HG03159 (cell line): Measurements from ENCODE around the gene FIS1.
"Not testable (repeated sequence)": the region's sequence is repeated elsewhere in the genome, so short reads cannot be mapped to it uniquely, and the experiment has no call there.

Source experiments
- ATAC-seq: cut with Tn5 transposase; IDR thresholded peaks from one replicate; pipeline ENCODE4 v1.9.1; 2021; ENCODE audit warnings: mild to moderate bottlenecking, moderate library complexity; ENCODE audit not compliant: unreplicated experiment

FIS1 gene

GRCh38 chr7:101244375-101245146, at the start of gene FIS1:
Gene FIS1 (minus strand): TSS chr7:101245081. CDS start chr7:101245004, 77 bp downstream.
- ATAC-seq, result peak; percentile 93

- ATAC-seq, result no peak
Measured at GRCh38 chr7:101294039-101294831, 49.4 kb upstream of the FIS1 start.

DNA sequence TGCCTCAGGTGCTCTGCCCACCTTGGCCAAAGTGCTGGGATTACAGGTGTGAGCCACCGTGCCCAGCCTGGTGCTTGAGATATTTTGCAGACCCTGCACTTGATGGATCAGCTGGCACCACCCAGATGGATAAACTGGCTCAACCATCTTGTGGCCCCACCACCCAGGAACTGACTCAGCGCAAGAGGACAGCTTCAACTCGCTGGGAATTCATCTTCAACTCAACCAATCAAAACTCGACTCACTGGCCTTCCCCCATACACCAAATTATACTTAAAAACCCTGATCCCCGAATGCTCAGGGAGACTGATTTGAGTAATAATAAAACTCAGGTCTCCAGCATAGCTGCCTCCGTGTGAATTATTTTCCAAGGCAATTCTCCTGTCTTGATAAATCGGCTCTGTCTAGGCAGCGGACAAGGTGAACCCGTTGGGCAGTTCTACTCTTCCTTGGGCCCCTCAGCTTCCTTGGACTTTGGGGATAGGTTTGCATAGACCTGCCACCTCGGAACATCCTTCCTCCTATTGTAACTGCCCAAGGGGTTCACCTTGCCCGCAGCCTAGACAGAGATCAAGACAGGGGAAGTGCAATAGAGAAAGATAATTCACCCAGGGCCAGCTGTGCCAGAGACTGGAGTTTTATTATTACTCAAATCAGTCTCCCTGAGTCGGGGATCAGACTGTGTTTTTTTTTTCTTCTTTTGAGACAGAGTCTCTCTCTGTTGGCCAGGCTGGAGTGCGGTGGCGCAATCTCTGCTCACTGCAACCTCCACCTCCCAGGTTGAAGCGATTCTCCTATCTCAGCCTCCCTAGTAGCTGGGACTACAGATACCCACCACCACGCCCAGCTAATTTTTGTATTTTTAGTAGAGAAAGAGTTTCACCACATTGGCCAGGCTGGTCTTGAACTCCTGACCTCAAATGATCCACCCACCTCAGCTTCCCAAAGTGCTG, 48.5 kb upstream of the FIS1 start:
- ATAC-seq, result not testable (repeated sequence)

DNA sequence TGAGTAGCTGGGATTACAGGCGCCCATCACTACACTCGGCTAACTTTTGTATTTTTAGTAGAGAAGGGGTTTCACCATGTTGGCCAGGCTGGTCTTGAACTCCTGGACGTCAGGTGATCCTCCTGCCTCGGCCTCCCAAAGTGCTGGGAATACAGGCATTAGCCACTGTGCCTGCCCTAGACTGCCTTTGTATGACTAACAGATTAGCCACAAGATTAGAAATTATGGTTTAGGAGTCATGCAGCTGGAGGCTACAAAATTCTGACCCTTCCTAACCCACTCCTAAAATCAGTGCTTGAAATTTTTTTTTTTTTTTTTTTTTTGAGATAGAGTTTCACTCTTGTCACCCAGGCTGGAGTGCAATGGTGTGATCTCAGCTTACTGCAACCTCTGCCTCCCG, 47.7 kb upstream of the FIS1 start:
- not testable (repeated sequence) for ATAC-seq

DNA sequence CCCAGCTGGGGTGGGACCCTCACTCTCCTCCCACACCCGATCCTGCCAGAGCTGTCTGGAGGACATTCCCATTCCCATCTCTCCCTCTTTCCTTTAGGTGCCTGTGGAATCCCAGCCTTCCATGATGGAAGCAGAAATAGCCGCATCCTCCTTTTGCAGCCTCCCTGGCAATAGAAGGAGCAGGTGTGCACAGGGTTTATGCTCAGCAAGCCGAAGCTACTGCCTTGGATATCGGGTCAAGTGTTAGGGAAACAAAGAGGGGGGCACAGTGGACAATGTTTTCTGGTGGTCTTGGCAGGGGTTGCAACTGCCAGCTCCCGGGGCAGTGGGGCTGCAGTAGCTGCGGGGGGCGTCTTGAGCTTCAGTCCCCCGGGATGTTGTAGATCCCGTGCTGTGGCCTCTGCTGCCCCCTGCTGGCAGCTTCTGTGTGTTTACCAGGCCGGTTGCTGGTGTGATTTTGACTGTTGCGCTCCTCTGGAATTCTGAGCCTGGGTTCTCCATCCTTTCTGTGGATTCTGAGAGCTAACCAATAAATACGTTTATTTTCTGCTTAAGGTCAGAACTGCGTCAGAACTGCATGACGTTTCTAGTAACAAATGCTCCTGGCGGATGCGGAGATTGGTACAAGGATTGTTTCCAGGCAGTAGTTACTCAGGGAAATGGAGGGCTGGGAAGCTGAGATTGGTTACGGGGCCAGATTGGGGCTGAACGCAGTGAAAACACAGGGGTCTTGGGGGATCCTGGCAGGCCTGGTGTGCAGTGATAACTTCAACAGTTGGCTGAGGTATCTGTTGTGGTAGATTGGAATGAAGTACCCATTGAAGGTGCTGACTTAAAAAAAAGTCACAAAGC, 45.5 kb upstream of the FIS1 start:
- ATAC-seq, result not testable (repeated sequence)

DNA sequence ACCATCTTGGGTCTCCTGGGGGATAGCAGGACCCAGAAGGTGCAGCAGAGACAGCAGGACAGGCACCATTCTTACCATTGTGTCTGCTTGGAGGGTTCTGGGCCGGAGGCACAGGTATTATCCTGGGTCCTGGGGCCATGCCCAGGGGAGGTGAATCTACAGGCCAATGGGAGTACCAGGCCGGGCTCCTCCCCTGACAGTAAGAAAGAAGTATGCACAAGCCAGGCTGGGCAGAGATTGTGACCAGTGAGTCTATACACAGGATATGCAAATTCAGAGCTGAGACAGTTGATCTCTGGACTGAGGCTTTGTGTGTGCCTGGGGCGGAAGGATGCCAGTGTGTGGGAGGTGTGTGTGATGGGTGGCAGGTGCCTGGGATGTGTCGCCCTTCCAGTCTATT, 44.8 kb upstream of the FIS1 start:
- not testable (repeated sequence) for ATAC-seq

DNA sequence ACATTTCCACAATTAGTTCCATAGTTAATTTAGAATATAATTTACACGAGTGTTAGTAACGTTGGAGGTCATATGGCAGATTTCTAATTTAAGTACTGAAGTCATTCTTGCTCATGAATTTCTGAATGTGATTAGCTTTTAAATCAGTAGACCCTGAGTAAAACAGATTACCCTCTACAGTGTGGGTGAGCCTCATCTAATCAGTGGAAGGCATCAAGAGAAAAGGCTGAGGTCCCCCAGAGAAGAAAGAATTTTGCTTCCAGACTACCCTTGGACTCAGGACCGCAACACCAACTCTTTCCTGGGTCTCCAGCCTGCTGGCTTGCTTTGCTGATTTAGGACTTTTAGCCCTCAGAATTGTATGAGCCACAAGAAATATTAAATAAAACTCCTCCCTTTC, 43.6 kb upstream of the FIS1 start:
- no peak for ATAC-seq

DNA sequence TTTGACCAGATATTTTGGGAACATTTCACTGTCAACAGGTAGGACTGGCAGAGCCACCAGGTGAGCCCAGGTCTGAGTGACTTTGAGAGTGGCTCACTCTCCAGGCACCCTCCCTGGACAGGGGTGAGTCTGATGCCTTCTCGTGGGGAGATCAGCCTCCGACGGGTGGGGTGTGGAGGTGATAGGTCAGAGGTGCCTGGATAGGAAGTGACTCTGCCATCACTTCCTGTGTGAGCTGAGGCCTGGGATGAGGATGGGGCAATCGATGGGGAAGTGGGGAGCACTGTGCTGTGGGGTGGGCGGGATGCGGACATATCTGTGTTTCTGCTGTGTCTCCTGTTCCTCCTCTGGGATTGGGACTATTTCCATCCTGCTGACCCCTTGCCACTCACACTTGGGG, 42.2 kb upstream of the FIS1 start:
- no peak for ATAC-seq

- not testable (repeated sequence) for ATAC-seq
Measured at GRCh38 chr7:101285880-101286279, 41.0 kb upstream of the FIS1 start.

DNA sequence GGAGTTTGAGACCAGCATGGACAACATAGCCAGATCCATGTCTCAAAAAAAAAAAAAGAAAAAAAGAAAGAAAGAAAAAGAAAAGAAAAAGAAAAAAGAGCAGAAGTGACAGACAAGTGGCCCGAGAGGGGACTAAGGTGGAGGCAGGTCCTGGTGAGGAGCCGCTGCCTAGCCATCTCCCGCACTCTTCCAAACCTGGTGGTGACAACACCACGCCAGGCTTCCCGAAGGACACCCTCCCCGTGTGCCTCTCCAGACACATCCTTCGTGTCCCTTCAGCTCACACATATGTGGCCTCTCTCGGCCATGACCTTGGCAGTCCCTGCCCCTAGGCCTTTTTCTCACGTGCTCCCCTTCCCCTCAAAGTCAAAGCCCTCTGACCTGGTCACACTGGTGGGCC, 40.3 kb upstream of the FIS1 start:
- no peak for ATAC-seq

DNA sequence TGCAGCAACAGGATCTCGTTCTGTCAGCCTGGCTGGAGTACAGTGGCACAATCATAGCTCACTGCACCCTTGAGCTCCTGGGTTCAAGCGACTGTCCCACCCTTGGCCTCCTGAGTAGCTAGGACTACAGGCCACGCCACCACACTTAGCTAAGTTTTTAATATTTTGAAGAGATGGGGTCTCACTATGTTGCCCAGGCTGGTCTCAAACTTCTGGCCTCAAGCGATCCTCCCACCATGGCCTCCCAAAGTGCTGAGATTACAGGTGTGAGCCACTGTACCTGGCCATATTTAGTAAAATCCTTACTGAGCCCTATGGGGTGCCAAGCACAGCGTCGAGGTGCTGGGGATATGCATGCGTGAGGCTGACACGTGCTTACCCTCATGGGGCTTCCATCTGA, 36.0 kb upstream of the FIS1 start:
- ATAC-seq, result not testable (repeated sequence)

DNA sequence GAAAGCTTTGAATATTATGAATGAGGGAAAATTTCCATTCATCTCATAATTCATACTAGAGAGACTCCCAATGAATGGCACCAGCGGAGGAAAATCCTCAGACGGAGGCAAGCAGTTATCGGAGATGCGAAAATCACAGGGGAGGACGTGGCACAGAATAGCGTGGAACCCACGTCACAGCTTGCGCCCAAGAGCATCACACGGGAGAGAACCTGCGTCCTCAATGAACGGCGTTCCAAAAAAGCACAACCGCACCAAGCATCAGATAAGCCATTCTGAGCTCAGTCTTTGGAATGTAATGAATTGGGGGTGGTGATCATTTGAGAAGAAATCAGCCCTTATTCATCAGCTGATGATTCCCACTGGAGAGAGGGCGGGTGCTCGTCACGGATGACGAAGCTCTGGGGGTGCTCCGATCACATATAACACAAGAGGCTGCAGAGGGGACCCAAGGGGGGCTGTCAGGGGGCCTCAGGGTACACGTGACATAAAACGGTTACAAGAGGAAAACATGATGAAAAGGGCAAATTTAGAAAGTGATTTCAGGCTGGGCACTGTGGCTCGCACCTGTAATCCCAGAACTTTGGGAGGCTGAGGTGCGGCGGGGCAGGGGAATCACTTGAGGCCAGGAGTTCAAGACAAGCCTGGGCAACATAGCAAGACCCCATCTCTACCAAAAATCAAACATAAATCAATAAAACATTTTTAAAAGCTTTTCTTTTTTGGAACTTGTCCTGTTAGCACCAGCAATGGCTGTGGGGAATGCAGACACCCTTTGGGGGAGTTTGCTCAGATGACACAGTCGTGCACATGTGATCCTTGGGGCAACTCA, 33.8 kb upstream of the FIS1 start:
- ATAC-seq, result no peak

GRCh38 chr7:101277155-101277554, 32.3 kb upstream of the FIS1 start:
- no peak for ATAC-seq

GRCh38 chr7:101273206-101273605, 28.3 kb upstream of the FIS1 start:
- no peak for ATAC-seq

DNA sequence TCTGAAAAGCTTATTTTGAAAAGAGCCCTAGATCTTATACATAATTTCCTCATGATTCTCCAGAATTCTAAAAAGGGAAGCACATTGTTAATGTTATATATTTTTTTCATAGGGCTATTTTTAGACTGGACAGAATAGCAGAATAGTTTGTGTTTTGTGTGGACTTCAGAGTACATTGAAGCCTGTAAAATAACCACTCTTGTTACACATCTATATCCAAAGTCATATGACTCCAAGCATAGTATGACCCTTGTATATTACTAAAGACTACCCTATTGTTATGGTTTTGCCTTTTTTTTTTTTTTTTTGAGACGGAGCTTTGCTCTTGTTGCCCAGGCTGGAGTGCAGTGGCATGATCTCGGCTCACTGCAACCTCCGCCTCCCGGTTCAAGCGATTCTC, 26.1 kb upstream of the FIS1 start:
- ATAC-seq, result no peak

GRCh38 chr7:101269664-101270063, 24.8 kb upstream of the FIS1 start:
- ATAC-seq, result no peak

- no peak for ATAC-seq
Measured at GRCh38 chr7:101265622-101266516, 21.0 kb upstream of the FIS1 start.

- not testable (repeated sequence) for ATAC-seq
Measured at GRCh38 chr7:101264102-101264706, 19.3 kb upstream of the FIS1 start.
